Kidney (tissue), 14 donors: Measurements from ENCODE around the gene IPPK. TPM values are rescaled to one million over a fixed set of nuclear protein-coding genes. Genes with fewer than 3 reads are reported as not detected.

Source experiments
- DNase-seq, 5 donors: peaks; one replicate each; pipeline ENCODE4 v3.0.0-alpha.2; 2013 to 2020
- FAIRE-seq: peaks from 2 replicates; lab custom pipeline; 2012; peaks lifted over from hg19 to GRCh38; lab: Jason Lieb, UNC
- H3K27ac ChIP-seq, 2 donors: one replicate each; pipeline ENCODE4 v1.7.0; 2013; ENCODE audit warnings: low read depth in 2 of 2, low read length in 2 of 2, inconsistent platforms in 1 of 2
- H3K27me3 ChIP-seq: one replicate; pipeline ENCODE4 v1.7.1; 2013; ENCODE audit warnings: low read length, inconsistent platforms; ENCODE audit not compliant: control insufficient read depth, insufficient read depth
- H3K36me3 ChIP-seq, 3 donors: one replicate each; pipeline versions ENCODE4 v1.7.0 to v1.7.1; 2013; ENCODE audit warnings: low read length in 3 of 3, control low read depth in 1 of 3, inconsistent platforms in 1 of 3; ENCODE audit not compliant: insufficient read depth in 3 of 3, control insufficient read depth in 2 of 3
- H3K4me1 ChIP-seq, 3 donors: one replicate each; pipeline versions ENCODE4 v1.7.0 to v1.7.1; 2013; ENCODE audit warnings: low read length in 3 of 3, inconsistent platforms in 1 of 3, low read depth in 1 of 3; ENCODE audit not compliant: control insufficient read depth in 2 of 3, insufficient read depth in 2 of 3
- H3K4me3 ChIP-seq, 3 donors: one replicate each; pipeline versions ENCODE4 v1.7.0 to v1.8.1; 2013; ENCODE audit warnings: low read length in 3 of 3, control low read depth in 1 of 3, inconsistent platforms in 1 of 3
- H3K9ac ChIP-seq, 3 donors: one replicate each; pipeline versions ENCODE4 v1.7.0 to v1.7.1; 2013; ENCODE audit warnings: low read length in 3 of 3, control low read depth in 1 of 3, inconsistent platforms in 1 of 3
- H3K9me3 ChIP-seq, 3 donors: one replicate each; pipeline versions ENCODE4 v1.7.0 to v1.7.1; 2013; ENCODE audit warnings: low read length in 3 of 3, control low read depth in 1 of 3, inconsistent platforms in 1 of 3; ENCODE audit not compliant: control insufficient read depth in 2 of 3, insufficient read depth in 1 of 3
- intact Hi-C: fragments of 100-400 bp; cut with DNase I; formaldehyde crosslinking; loops from one replicate; pipeline ENCODE4 v1.11.1; 2022
- polyA plus RNA-seq: library from polyadenylated mRNA; stranded (reverse); fragments of 350-450 nt; fragmentation: Illumina TruSeq; extraction: RNeasy Lipid Tissue Mini Kit (QIAGEN cat#74804); gene quantifications from one replicate; pipeline ENCODE4 v1.2.3, GENCODE V29; 2014; ENCODE audit warnings: low read depth, low replicate concordance; ENCODE audit not compliant: insufficient read depth
- total RNA-seq: library from RNA; stranded (reverse); fragmentation: NEBNext Ultra II Directional; extraction: Animal tissue kit (Norgen Biotek cat#: 25700); gene quantifications from one replicate; pipeline ENCODE4 v1.2.1, GENCODE V29; 2021
- TF ChIP-seq, protein P1 (sequence below): IDR thresholded peaks from 3 replicates; pipeline ENCODE4 v1.5.1; 2012; ENCODE audit warnings: mild to moderate bottlenecking, moderate library complexity, borderline replicate concordance; ENCODE audit not compliant: insufficient read depth; ENCODE audit errors: extremely low read depth
- donor health status: control.
- donor health status: control.
- donor health status: control.
- donor health status: control.
- donor health status: control.
- donor health status: DM: yes; HTN: yes; CAD: no.
- donor health status: Normal renal cell carcinoma (clear cell type).

IPPK gene
- total and polyA plus RNA-seq, 2 donors from 2014 or later, result 7.3 to 10.2 TPM

GRCh38 chr9:92666236-92666635 is 3.7 kb downstream of the IPPK start:
- H3K9me3 ChIP-seq, result no peaks in the 10 kb centered on the region
- H3K4me1 ChIP-seq, result peaks cover 0 to 7% (median 5%) of the 10 kb centered on the region in 3 donors
- intact Hi-C loops, result no loop called here
- TF ChIP-seq, protein P1, sequence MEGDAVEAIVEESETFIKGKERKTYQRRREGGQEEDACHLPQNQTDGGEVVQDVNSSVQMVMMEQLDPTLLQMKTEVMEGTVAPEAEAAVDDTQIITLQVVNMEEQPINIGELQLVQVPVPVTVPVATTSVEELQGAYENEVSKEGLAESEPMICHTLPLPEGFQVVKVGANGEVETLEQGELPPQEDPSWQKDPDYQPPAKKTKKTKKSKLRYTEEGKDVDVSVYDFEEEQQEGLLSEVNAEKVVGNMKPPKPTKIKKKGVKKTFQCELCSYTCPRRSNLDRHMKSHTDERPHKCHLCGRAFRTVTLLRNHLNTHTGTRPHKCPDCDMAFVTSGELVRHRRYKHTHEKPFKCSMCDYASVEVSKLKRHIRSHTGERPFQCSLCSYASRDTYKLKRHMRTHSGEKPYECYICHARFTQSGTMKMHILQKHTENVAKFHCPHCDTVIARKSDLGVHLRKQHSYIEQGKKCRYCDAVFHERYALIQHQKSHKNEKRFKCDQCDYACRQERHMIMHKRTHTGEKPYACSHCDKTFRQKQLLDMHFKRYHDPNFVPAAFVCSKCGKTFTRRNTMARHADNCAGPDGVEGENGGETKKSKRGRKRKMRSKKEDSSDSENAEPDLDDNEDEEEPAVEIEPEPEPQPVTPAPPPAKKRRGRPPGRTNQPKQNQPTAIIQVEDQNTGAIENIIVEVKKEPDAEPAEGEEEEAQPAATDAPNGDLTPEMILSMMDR, result no peak
- DNase-seq (no peak), FAIRE-seq (no peak)
- H3K9ac ChIP-seq, result no peak overlapping the region
- H3K36me3 ChIP-seq, result no peaks in the 10 kb centered on the region
- no peaks in the 10 kb centered on the region for H3K27me3 ChIP-seq
- H3K27ac ChIP-seq, result no peak overlapping the region
- no peak overlapping the region for H3K4me3 ChIP-seq

- TF ChIP-seq, protein P1, result no peak
- Histone ChIP-seq H3K9me3 (no peaks in the 10 kb centered on the region), H3K27me3 (no peaks in the 10 kb centered on the region), H3K4me1 (peaks cover 0 to 6% (median 5%) of the 10 kb centered on the region in 3 donors), H3K36me3 (no peaks in the 10 kb centered on the region), H3K4me3 (no peak overlapping the region), H3K27ac (no peak overlapping the region), H3K9ac (no peak overlapping the region)
- intact Hi-C loops, result no loop called here
- FAIRE-seq (no peak), DNase-seq (no peak)
Measured at GRCh38 chr9:92665836-92666235, 4.1 kb downstream of the IPPK start.

DNA sequence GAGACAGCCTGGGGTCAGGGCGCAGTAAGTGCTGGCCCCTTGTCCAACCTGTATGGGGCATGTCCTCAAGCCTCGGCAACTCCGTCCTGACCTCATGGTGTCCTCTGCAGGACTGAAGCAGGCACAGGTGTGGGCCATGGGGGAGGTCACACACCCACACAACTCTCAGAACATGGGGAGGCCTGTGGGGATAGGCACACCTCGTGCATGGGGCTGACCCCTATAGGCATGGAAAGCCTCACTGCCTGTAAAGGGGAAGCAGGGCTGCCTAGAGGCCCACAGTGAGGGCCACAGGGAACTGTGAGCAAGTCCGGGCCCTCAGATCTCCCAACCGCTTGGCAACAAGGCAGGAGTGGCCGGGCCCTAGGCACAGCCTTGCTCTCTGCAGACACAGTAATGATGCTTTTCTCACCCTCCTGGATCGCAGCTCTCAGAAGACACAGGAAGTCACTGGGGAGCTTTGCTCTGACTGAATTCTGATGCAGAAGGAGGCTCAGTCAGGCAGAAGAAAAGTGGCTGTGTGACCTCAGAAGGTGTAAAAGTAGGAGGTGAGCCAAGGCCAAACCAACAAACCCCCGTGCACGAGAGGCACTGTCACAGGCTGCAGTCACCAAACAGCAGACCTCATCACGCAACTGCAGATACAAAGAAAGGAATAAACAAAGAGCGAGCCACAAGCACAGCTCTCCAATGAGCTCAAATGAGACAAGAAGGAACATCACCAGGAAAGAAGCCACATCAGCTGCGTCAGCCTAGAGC is 5.4 kb downstream of the IPPK start:
- no peak for DNase-seq

More for the DNA sequence above, 5.4 kb downstream of the IPPK start:
- FAIRE-seq, result no peak
- peaks cover 0 to 6% (median 5%) of the 10 kb centered on the region in 3 donors for H3K4me1 ChIP-seq
- H3K4me3 ChIP-seq, result no peak overlapping the region
- no peaks in the 10 kb centered on the region for H3K27me3 ChIP-seq
- intact Hi-C loops, result no loop called here
- TF ChIP-seq, protein P1, result no peak
- H3K9ac ChIP-seq, result no peak overlapping the region
- H3K27ac ChIP-seq, result no peak overlapping the region
- no peaks in the 10 kb centered on the region for H3K9me3 ChIP-seq
- H3K36me3 ChIP-seq, result no peaks in the 10 kb centered on the region
